Immature natural killer cell (primary cell): Measurements from ENCODE around the gene RBBP8NL. TPM values are rescaled to one million over a fixed set of nuclear protein-coding genes. Genes with fewer than 3 reads are reported as not detected.

Experiments
- DNase-seq, 3 donors: peaks; one replicate each; pipeline ENCODE4 v3.0.0; 2022; ENCODE audit warnings: mixed read lengths in 1 of 3
- H3K27ac Mint-ChIP-seq, 6 donors: one replicate each; pipeline ENCODE4 v1.8.0; 2020; ENCODE audit warnings: mixed read lengths in 6 of 6, mild to moderate bottlenecking in 5 of 6, inconsistent platforms in 4 of 6, moderate library complexity in 3 of 6
- H3K27me3 Mint-ChIP-seq, 3 donors: one replicate each; pipeline ENCODE4 v1.8.0; 2020 to 2021; ENCODE audit warnings: low read depth in 3 of 3, mild to moderate bottlenecking in 3 of 3, mixed read lengths in 3 of 3, moderate library complexity in 3 of 3, inconsistent platforms in 1 of 3
- H3K36me3 Mint-ChIP-seq, 3 donors: one replicate each; pipeline ENCODE4 v1.8.0; 2020; ENCODE audit warnings: mixed read lengths in 3 of 3, inconsistent platforms in 2 of 3, mild to moderate bottlenecking in 2 of 3
- H3K4me1 Mint-ChIP-seq, 2 donors: one replicate each; pipeline ENCODE4 v1.8.0; 2020; ENCODE audit warnings: inconsistent platforms in 2 of 2, mild to moderate bottlenecking in 2 of 2, mixed read lengths in 2 of 2, moderate library complexity in 1 of 2
- H3K4me3 Mint-ChIP-seq, 5 donors: one replicate each; pipeline ENCODE4 v1.8.0; 2020; ENCODE audit warnings: mild to moderate bottlenecking in 5 of 5, mixed read lengths in 5 of 5, inconsistent platforms in 3 of 5, moderate library complexity in 3 of 5
- H3K9me3 Mint-ChIP-seq, 6 donors: one replicate each; pipeline ENCODE4 v1.8.0; 2020; ENCODE audit warnings: mild to moderate bottlenecking in 6 of 6, mixed read lengths in 6 of 6, inconsistent platforms in 4 of 6, moderate library complexity in 3 of 6
- polyA plus RNA-seq, 3 donors: library from polyadenylated mRNA; unstranded; fragments of 300-500 nt; fragmentation: Illumina TruSeq; gene quantifications; one replicate each; pipeline ENCODE4 v1.2.3, GENCODE V29; 2021

Gene RBBP8NL
- polyA plus RNA-seq, 3 donors from 2014 or later: not detected

- peak overlapping the region in 2 of 5 donors; percentile 38 to 44 for H3K4me3 Mint-ChIP-seq
- no peak for DNase-seq
- peaks cover 2 to 7% (median 5%) of the 10 kb centered on the region in 3 donors for H3K27me3 Mint-ChIP-seq
- H3K27ac Mint-ChIP-seq: no peak overlapping the region
- H3K4me1 Mint-ChIP-seq: no peaks in the 10 kb centered on the region
- no peaks in the 10 kb centered on the region for H3K9me3 Mint-ChIP-seq
- H3K36me3 Mint-ChIP-seq: no peaks in the 10 kb centered on the region
Observed at GRCh38 chr20:62364911-62365736, 62.2 kb downstream of the RBBP8NL start.

- H3K4me1 Mint-ChIP-seq: no peaks in the 10 kb centered on the region
- H3K36me3 Mint-ChIP-seq: no peaks in the 10 kb centered on the region
- H3K27me3 Mint-ChIP-seq: peaks cover 2 to 5% (median 2%) of the 10 kb centered on the region in 3 donors
- DNase-seq: no peak
- H3K27ac Mint-ChIP-seq: no peak overlapping the region
- H3K4me3 Mint-ChIP-seq: no peak overlapping the region
- no peaks in the 10 kb centered on the region for H3K9me3 Mint-ChIP-seq
Observed at GRCh38 chr20:62363920-62364851, 63.2 kb downstream of the RBBP8NL start.

- Mint-ChIP-seq H3K4me3 (no peak overlapping the region), H3K27ac (no peak overlapping the region), H3K27me3 (peaks cover 0 to 2% (median 2%) of the 10 kb centered on the region in 3 donors), H3K4me1 (no peaks in the 10 kb centered on the region), H3K9me3 (no peaks in the 10 kb centered on the region), H3K36me3 (no peaks in the 10 kb centered on the region)
- DNase-seq: no peak
Observed at GRCh38 chr20:62362991-62363919, 64.1 kb downstream of the RBBP8NL start.

- Mint-ChIP-seq H3K27me3 (peaks cover 0 to 2% (median 2%) of the 10 kb centered on the region in 3 donors), H3K36me3 (no peaks in the 10 kb centered on the region), H3K9me3 (no peaks in the 10 kb centered on the region), H3K4me1 (no peaks in the 10 kb centered on the region), H3K4me3 (no peak overlapping the region), H3K27ac (no peak overlapping the region)
- no peak for DNase-seq
Observed at GRCh38 chr20:62362590-62362940, 64.8 kb downstream of the RBBP8NL start.

- Mint-ChIP-seq H3K4me1 (no peaks in the 10 kb centered on the region), H3K27me3 (peaks cover 0 to 2% (median 2%) of the 10 kb centered on the region in 3 donors), H3K27ac (no peak overlapping the region), H3K9me3 (no peaks in the 10 kb centered on the region), H3K4me3 (no peak overlapping the region), H3K36me3 (no peaks in the 10 kb centered on the region)
- no peak for DNase-seq
Observed at GRCh38 chr20:62361799-62362589, 65.3 kb downstream of the RBBP8NL start.

GRCh38 chr20:62360854-62361798 lies 66.2 kb downstream of the RBBP8NL start:
- Mint-ChIP-seq H3K36me3 (no peaks in the 10 kb centered on the region), H3K27me3 (peaks cover 0 to 2% (median 2%) of the 10 kb centered on the region in 3 donors), H3K9me3 (no peaks in the 10 kb centered on the region), H3K4me1 (no peaks in the 10 kb centered on the region), H3K4me3 (no peak overlapping the region), H3K27ac (no peak overlapping the region)
- no peak for DNase-seq

Other genes starting within 250 kb of the RBBP8NL start
- gene MTG2, start 244.5 kb downstream of the RBBP8NL start, polyA plus RNA-seq: 10 to 100 TPM; 14.5 to 19.6 (median 15.3) TPM
- gene HRH3, start 207.3 kb downstream of the RBBP8NL start, polyA plus RNA-seq: not detected
- gene OSBPL2, start 189.0 kb downstream of the RBBP8NL start, polyA plus RNA-seq: 10 to 100 TPM; 17.9 to 45.2 (median 24.5) TPM
- 100 to 1,000 TPM in 2 of 3 donors, 10 to 100 TPM in 1; 97.2 to 132 (median 108) TPM for gene ADRM1, start 124.5 kb downstream of the RBBP8NL start, polyA plus RNA-seq
- gene LAMA5, start 60.2 kb downstream of the RBBP8NL start, polyA plus RNA-seq: under 1 TPM in 1 of 3 donors, not detected in 2; 0.30 TPM
- 1,000 to 10,000 TPM in 2 of 3 donors, 100 to 1,000 TPM in 1; 743 to 1,716 (median 1,008) TPM for gene RPS21, start 40.4 kb downstream of the RBBP8NL start, polyA plus RNA-seq
- 1 to 10 TPM; 1.3 to 2.6 (median 2.5) TPM for gene CABLES2, start 20.3 kb downstream of the RBBP8NL start, polyA plus RNA-seq
- gene GATA5, start 48.5 kb upstream of the RBBP8NL start, polyA plus RNA-seq: not detected
- under 1 TPM in 2 of 3 donors, not detected in 1; 0.34 to 0.40 TPM for gene SLCO4A1, start 215.0 kb upstream of the RBBP8NL start, polyA plus RNA-seq